GM12878 (cell line): ENCODE results near the gene PTGDR2. TPM values are rescaled to one million over a fixed set of nuclear protein-coding genes. Genes with fewer than 3 reads are reported as not detected.

Experiments used
- ATAC-seq: fragments of 200-7000 bp; cut with Tn5 transposase; 3 replicates; pipeline ENCODE4 v1.9.1; 2020; ENCODE audit warnings: mild to moderate bottlenecking, moderate library complexity
- BruUV-seq: library from RNA; stranded (reverse); fragments of 400-500 nt; replicated peaks from 2 replicates; lab custom pipeline; 2021; lab: Mats Ljungman, UMichigan
- CTCF ChIA-PET: fragments of 300-600 bp; sonication (Branson Sonifier 250); formaldehyde crosslinking; extraction: SDS; loops from one replicate; lab custom pipeline; 2021; ENCODE audit warnings: inconsistent platforms; lab: Yijun Ruan, JAX
- POLR2A ChIA-PET: fragments of 350-600 bp; formaldehyde crosslinking; extraction: SDS; loops from one replicate; lab custom pipeline; 2021; ENCODE audit warnings: inconsistent platforms; lab: Charles Lee
- RAD21 ChIA-PET: fragments of 300-600 bp; sonication (Branson Sonifier 250); formaldehyde crosslinking; loops from one replicate; lab custom pipeline; 2023; ENCODE audit warnings: antibody characterized with exemption; ENCODE audit not compliant: unreplicated experiment; lab: Charles Lee
- SMC1A ChIA-PET: fragments of 300-600 bp; sonication (Branson Sonifier 250); formaldehyde crosslinking; loops from one replicate; lab custom pipeline; 2023; ENCODE audit not compliant: unreplicated experiment, uncharacterized antibody; lab: Charles Lee
- DNase-seq: peaks from one replicate; pipeline ENCODE4 v3.0.0-alpha.2; 2011; ENCODE audit warnings: low read depth, low spot score
- FAIRE-seq: peaks from 3 replicates; lab custom pipeline; 2011; peaks lifted over from hg19 to GRCh38; lab: Jason Lieb, UNC
- H2AFZ ChIP-seq: 2 replicates; pipeline ENCODE4 v1.6.0; 2011; ENCODE audit warnings: low read depth, low read length, control low read depth; ENCODE audit not compliant: control insufficient read depth
- H3K27ac ChIP-seq: 2 replicates; pipeline ENCODE4 v1.5.1; 2011; ENCODE audit warnings: control low read depth; ENCODE audit not compliant: control insufficient read depth, insufficient read depth
- H3K27me3 ChIP-seq, 2 experiments: replicated peaks in 1 of 2; 2 replicates each; pipeline versions ENCODE4 v1.6.0 to v1.6.1; 2011; ENCODE audit warnings: low read length in 1 of 2; ENCODE audit not compliant: control insufficient read depth in 2 of 2, insufficient read depth in 2 of 2
- H3K36me3 ChIP-seq, 2 experiments: 2 replicates each; pipeline ENCODE4 v1.5.1; 2011; ENCODE audit warnings: low read length in 1 of 2; ENCODE audit not compliant: control insufficient read depth in 2 of 2, insufficient read depth in 2 of 2
- H3K4me1 ChIP-seq: 2 replicates; pipeline ENCODE4 v1.6.1; 2011; ENCODE audit warnings: mild to moderate bottlenecking, low read length, moderate library complexity, mixed read lengths; ENCODE audit not compliant: control insufficient read depth, insufficient read depth
- H3K4me2 ChIP-seq: 2 replicates; pipeline ENCODE4 v1.6.0; 2011; ENCODE audit warnings: control low read depth; ENCODE audit not compliant: control insufficient read depth, insufficient read depth
- H3K4me3 ChIP-seq: fragments of 200-600 bp; sonication (generic); 2 replicates; pipeline ENCODE4 v1.5.1; 2016
- H3K79me2 ChIP-seq: 2 replicates; pipeline ENCODE4 v1.6.0; 2011; ENCODE audit warnings: low read length; ENCODE audit not compliant: control insufficient read depth, insufficient read depth
- H3K9ac ChIP-seq: 2 replicates; pipeline ENCODE4 v1.8.0; 2011; ENCODE audit warnings: low read length, control low read depth, mixed read lengths; ENCODE audit not compliant: control insufficient read depth, insufficient read depth
- H3K9me3 ChIP-seq: replicated peaks from 3 replicates; pipeline ENCODE4 v1.5.1; 2011; ENCODE audit warnings: mild to moderate bottlenecking, low read length; ENCODE audit not compliant: control insufficient read depth, insufficient read depth
- H4K20me1 ChIP-seq: 2 replicates; pipeline ENCODE4 v1.6.0; 2011; ENCODE audit not compliant: control insufficient read depth, insufficient read depth
- BCL11A ChIP-seq: IDR thresholded peaks from 2 replicates; pipeline ENCODE4 v1.6.1; 2011; ENCODE audit warnings: low read depth, low read length
- CBX3 ChIP-seq: fragments of 200-600 bp; sonication (generic); IDR thresholded peaks from 2 replicates; pipeline ENCODE4 v1.6.1; 2016; ENCODE audit warnings: low read depth, borderline replicate concordance
- DPF2 ChIP-seq: fragments of 450-650 bp; IDR thresholded peaks from 2 replicates; pipeline ENCODE4 v1.6.1; 2017; ENCODE audit warnings: mild to moderate bottlenecking
- HSF1 ChIP-seq: fragments of 150-350 bp; IDR thresholded peaks from 2 replicates; pipeline ENCODE4 v1.6.1; 2014; ENCODE audit warnings: mild to moderate bottlenecking, low read depth, low read length
- IRF3 ChIP-seq: fragments of 450-650 bp; IDR thresholded peaks from 2 replicates; pipeline ENCODE4 v1.6.1; 2014; ENCODE audit warnings: mild to moderate bottlenecking
- JUNB ChIP-seq: IDR thresholded peaks from 2 replicates; pipeline ENCODE4 v1.6.1; 2016; ENCODE audit warnings: antibody characterized with exemption, mild to moderate bottlenecking
- MEF2A ChIP-seq: IDR thresholded peaks from 2 replicates; pipeline ENCODE4 v1.6.1; 2011; ENCODE audit warnings: low read depth, mild to moderate bottlenecking, low read length, moderate library complexity; ENCODE audit not compliant: insufficient read depth
- MTA3 ChIP-seq: IDR thresholded peaks from 2 replicates; pipeline ENCODE4 v1.6.1; 2012; ENCODE audit warnings: low read length, inconsistent platforms, borderline replicate concordance
- NFYA ChIP-seq: IDR thresholded peaks from 2 replicates; pipeline ENCODE4 v1.6.1; 2011; ENCODE audit warnings: low read depth, mild to moderate bottlenecking, low read length, improper control_type of control experiment, borderline replicate concordance
- RUNX3 ChIP-seq: IDR thresholded peaks from 2 replicates; pipeline ENCODE4 v1.6.1; 2012; ENCODE audit warnings: low read length, inconsistent platforms
- SMAD5 ChIP-seq: IDR thresholded peaks from 2 replicates; pipeline ENCODE4 v1.6.1; 2016; ENCODE audit warnings: antibody characterized with exemption, low read depth
- STAT1 ChIP-seq: fragments of 450-650 bp; conservative IDR thresholded peaks from 2 replicates; pipeline ENCODE4 v1.6.1; 2014; ENCODE audit warnings: antibody characterized with exemption, mild to moderate bottlenecking
- TBL1XR1 ChIP-seq: IDR thresholded peaks from 2 replicates; pipeline ENCODE4 v1.6.1; 2012; ENCODE audit warnings: low read depth, low read length, improper control_type of control experiment
- ZBED1 ChIP-seq: IDR thresholded peaks from 2 replicates; pipeline ENCODE4 v1.6.1; 2016; ENCODE audit warnings: borderline replicate concordance
- ZNF207 ChIP-seq: fragments of 450-650 bp; IDR thresholded peaks from 2 replicates; pipeline ENCODE4 v1.6.1; 2014; ENCODE audit warnings: antibody characterized with exemption, mild to moderate bottlenecking, borderline replicate concordance
- ZNF622 ChIP-seq: fragments of 450-650 bp; IDR thresholded peaks from 2 replicates; pipeline ENCODE4 v1.6.1; 2017; ENCODE audit warnings: mild to moderate bottlenecking, inconsistent platforms
- ZSCAN29 ChIP-seq: fragments of 450-650 bp; IDR thresholded peaks from 2 replicates; pipeline ENCODE4 v1.6.1; 2017; ENCODE audit warnings: mild to moderate bottlenecking, moderate library complexity
- WGBS: methylation state at CpG from one replicate; pipeline ENCODE4 v1.1.6; 2016; ENCODE audit warnings: low lambda C conversion rate; ENCODE audit not compliant: insufficient replicate concordance, insufficient coverage; ENCODE audit errors: missing lambda C conversion rate; 5-methylcytosine and 5-hydroxymethylcytosine counted together
- in situ Hi-C: fragments of 300-500 bp; cut with MboI; formaldehyde crosslinking; loops from 9 replicates; pipeline ENCODE4 v1.14.3; 2018; ENCODE audit warnings: mixed read lengths
- intact Hi-C: fragments of 100-400 bp; cut with micrococcal nuclease; formaldehyde crosslinking; loops from one replicate; pipeline ENCODE4 v1.14.2; 2022; ENCODE audit not compliant: unreplicated experiment
- polyA plus RNA-seq, 11 experiments: library from polyadenylated mRNA; depleted of rRNA in 4 of 11; unstranded in 6 of 11; stranded (reverse) in 5 of 11; fragments of >200 nt; fragmentation: Nextera tagmentation in 4 of 11; fragmentation: Illumina TruSeq in 1 of 11; extraction: Ambion mirVana in 4 of 11; extraction: Trizol in 1 of 11; gene quantifications; 1 replicate in 1 of 11; 2 replicates in 10 of 11; pipeline versions ENCODE4 v1.2.1 to v1.2.3, GENCODE V29; 2011 to 2016; ENCODE audit warnings: inconsistent platforms in 2 of 11, missing spikeins in 2 of 11, low read depth in 1 of 11
- total RNA-seq, 4 experiments: library from RNA; depleted of rRNA in 3 of 4; stranded (reverse); fragments of >200 nt in 3 of 4; fragmentation: Illumina TruSeq in 1 of 4; extraction: Trizol in 1 of 4; gene quantifications; 2 replicates each; pipeline versions ENCODE4 v1.2.1 to v1.2.3, GENCODE V29; 2013 to 2021

The PTGDR2 gene
- total and polyA plus RNA-seq, 10 of the 15 experiments (the other 5 are each of a cell fraction or from before 2014, with no cell fraction given), result 0.01 to 0.28 (median 0.15) TPM; not detected in 6

- in situ Hi-C loops (loop anchor here (5.0 kb wide), 1 partner anchor 58 kb away; no protein-coding TSS in a partner anchor), intact Hi-C loops (loop anchor here (5.0 kb wide), 1 partner anchor 193 kb away; no protein-coding TSS in a partner anchor)
- no peak overlapping the region for H3K4me3 ChIP-seq
- ATAC-seq, result no peak
- no peaks in the 10 kb centered on the region for H3K79me2 ChIP-seq
- ChIA-PET POLR2A (interaction anchor here (1.2 kb wide), 2 partner anchors 9 to 23 kb away, joined by 3 to 5 read pairs; no protein-coding TSS in a partner anchor), SMC1A (interaction anchor here (0.7 to 1.5 kb wide), 2 partner anchors 63 to 131 kb away, joined by 3 read pairs; no protein-coding TSS in a partner anchor), CTCF (interaction anchor here (0.7 to 2.9 kb wide), 5 partner anchors 9 to 292 kb away, joined by 3 to 11 read pairs (median 6); no protein-coding TSS in a partner anchor), RAD21 (interaction anchor here (1.5 kb wide), 1 partner anchor 9 kb away, joined by 3 read pairs; no protein-coding TSS in a partner anchor)
- no peak for FAIRE-seq
- DNase-seq, result no peak
- H3K27me3 ChIP-seq, result no peaks in the 10 kb centered on the region
- no TSS peak for BruUV-seq
- H3K36me3 ChIP-seq, result peaks cover 21 to 54% of the 10 kb centered on the region in 2 experiments
- H4K20me1 ChIP-seq, result peaks cover 4% of the 10 kb centered on the region; the same call in 1 of the 2 replicates
- 72% methylated on average over 5 of the region's 5 CpGs for WGBS
- TF ChIP-seq BCL11A (no peak), JUNB (no peak), RUNX3 (no peak), ZNF622 (no peak), ZBED1 (no peak), NFYA (no peak)
- H3K4me2 ChIP-seq, result no peak overlapping the region
- no peaks in the 10 kb centered on the region; the same call in 1 of the 2 replicates for H3K4me1 ChIP-seq
- no peak overlapping the region for H3K27ac ChIP-seq
- H2AFZ ChIP-seq, result no peak overlapping the region
- no peak overlapping the region for H3K9ac ChIP-seq
- H3K9me3 ChIP-seq, result no peaks in the 10 kb centered on the region
Measured at GRCh38 chr11:60895687-60896086, 39.9 kb upstream of the PTGDR2 start.

- no peak overlapping the region for H3K27ac ChIP-seq
- BruUV-seq, result no TSS peak
- intact Hi-C loops, result no loop called here
- ChIA-PET RAD21 (no interaction called here), CTCF (interaction anchor here (0.8 to 7.1 kb wide), 4 partner anchors 8 to 60 kb away, joined by 4 to 108 read pairs (median 28); no protein-coding TSS in a partner anchor), POLR2A (interaction anchor here (0.5 to 0.6 kb wide), 3 partner anchors 31 to 115 kb away, joined by 3 to 5 read pairs (median 4); no protein-coding TSS in a partner anchor), SMC1A (no interaction called here)
- in situ Hi-C loops, result loop anchor here (5.0 kb wide), 1 partner anchor 119 kb away; no protein-coding TSS in a partner anchor
- 96% methylated on average over 7 of the region's 7 CpGs for WGBS
- H3K4me3 ChIP-seq, result no peak overlapping the region
- no peaks in the 10 kb centered on the region for H3K9me3 ChIP-seq
- no peak overlapping the region for H2AFZ ChIP-seq
- ATAC-seq (no peak), DNase-seq (no peak), FAIRE-seq (no peak)
- H3K4me2 ChIP-seq, result no peak overlapping the region
- H3K27me3 ChIP-seq, result no peaks in the 10 kb centered on the region
- no peaks in the 10 kb centered on the region for H4K20me1 ChIP-seq
- no peak overlapping the region for H3K9ac ChIP-seq
- no peaks in the 10 kb centered on the region for H3K79me2 ChIP-seq
- H3K4me1 ChIP-seq, result no peaks in the 10 kb centered on the region
- peaks cover 9 to 31% of the 10 kb centered on the region in 2 experiments for H3K36me3 ChIP-seq
- TF ChIP-seq ZNF207 (no peak), TBL1XR1 (no peak), SMAD5 (no peak), DPF2 (no peak), ZSCAN29 (no peak), IRF3 (no peak), HSF1 (no peak), MEF2A (no peak), CBX3 (no peak), MTA3 (no peak), STAT1 (no peak)
Measured at GRCh38 chr11:60891103-60891741, 35.5 kb upstream of the PTGDR2 start.
